Bronchial epithelial cell (primary cell): ENCODE data around the gene PTCH2. TPM values are rescaled to one million over a fixed set of nuclear protein-coding genes. Genes with fewer than 3 reads are reported as not detected.

Experiments used
- DNase-seq: peaks from one replicate; pipeline ENCODE4 v3.0.0-alpha.2; 2010; ENCODE audit warnings: low read depth
- FAIRE-seq: peaks from 2 replicates; lab custom pipeline; 2011; peaks lifted over from hg19 to GRCh38; lab: Jason Lieb, UNC
- H3K27me3 ChIP-seq: 2 replicates; pipeline ENCODE4 v1.5.1; 2011; ENCODE audit warnings: low read length; ENCODE audit not compliant: control insufficient read depth, insufficient read depth
- H3K36me3 ChIP-seq: 2 replicates; pipeline ENCODE4 v1.5.1; 2011; ENCODE audit warnings: low read length; ENCODE audit not compliant: control insufficient read depth, insufficient read depth
- H3K4me3 ChIP-seq: 2 replicates; pipeline ENCODE4 v1.5.1; 2011; ENCODE audit warnings: mild to moderate bottlenecking, low read depth, low read length, control low read depth
- total RNA-seq: library from RNA; depleted of rRNA; stranded (reverse); fragments of >200 nt; gene quantifications from 2 replicates; pipeline ENCODE4 v1.2.1, GENCODE V29; 2014
- TF ChIP-seq, protein P1 (sequence below): IDR thresholded peaks from 2 replicates; pipeline ENCODE4 v1.5.1; 2011; ENCODE audit warnings: mild to moderate bottlenecking, moderate library complexity, low read length, control low read depth, inconsistent platforms; ENCODE audit not compliant: insufficient read depth, severe bottlenecking

The PTCH2 gene
- total RNA-seq, 1 donor from 2014 or later = not detected

DNA sequence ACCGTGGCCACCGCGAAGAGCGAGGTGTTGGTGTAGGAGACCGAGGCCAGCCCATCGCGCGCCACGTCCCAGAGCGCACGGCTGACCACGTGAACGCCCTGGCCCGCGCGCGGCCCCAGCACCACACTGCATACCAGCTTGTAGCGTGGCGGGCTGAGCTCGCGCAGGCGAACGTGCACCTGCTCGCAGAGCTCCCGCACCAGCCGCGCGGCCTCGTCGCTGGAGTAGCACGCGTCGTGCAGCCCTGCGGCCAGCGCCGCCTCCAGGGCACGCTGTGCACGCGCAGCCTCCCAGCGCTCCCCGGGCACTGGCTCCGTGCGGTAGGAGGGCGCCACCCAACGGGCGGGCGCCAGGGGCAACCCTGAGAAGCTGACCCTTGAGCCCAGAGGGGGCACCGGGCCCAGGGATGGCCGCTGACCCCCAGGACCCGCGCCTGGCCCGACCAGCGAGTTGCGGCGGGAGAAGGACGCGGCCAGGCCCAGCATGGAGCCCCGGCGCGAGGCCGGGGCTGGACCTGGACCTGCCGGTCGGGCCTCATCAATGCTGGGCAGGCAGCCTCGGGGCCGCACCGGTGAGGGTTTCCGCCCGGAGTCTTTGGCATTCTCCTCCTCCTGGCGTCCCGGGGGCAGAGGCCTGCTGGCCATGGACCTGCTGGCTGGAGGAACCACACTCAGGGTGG is 36.9 kb downstream of the PTCH2 start:
- peaks cover 34% of the 10 kb centered on the region for H3K36me3 ChIP-seq
- no peak for DNase-seq
- no peak for FAIRE-seq

GRCh38 chr1:44805311-44806024 is 37.6 kb downstream of the PTCH2 start:
- no peak overlapping the region for H3K4me3 ChIP-seq
- peaks cover 34% of the 10 kb centered on the region for H3K36me3 ChIP-seq
- FAIRE-seq (no peak), DNase-seq (no peak)
- no peaks in the 10 kb centered on the region for H3K27me3 ChIP-seq
- TF ChIP-seq, protein P1, sequence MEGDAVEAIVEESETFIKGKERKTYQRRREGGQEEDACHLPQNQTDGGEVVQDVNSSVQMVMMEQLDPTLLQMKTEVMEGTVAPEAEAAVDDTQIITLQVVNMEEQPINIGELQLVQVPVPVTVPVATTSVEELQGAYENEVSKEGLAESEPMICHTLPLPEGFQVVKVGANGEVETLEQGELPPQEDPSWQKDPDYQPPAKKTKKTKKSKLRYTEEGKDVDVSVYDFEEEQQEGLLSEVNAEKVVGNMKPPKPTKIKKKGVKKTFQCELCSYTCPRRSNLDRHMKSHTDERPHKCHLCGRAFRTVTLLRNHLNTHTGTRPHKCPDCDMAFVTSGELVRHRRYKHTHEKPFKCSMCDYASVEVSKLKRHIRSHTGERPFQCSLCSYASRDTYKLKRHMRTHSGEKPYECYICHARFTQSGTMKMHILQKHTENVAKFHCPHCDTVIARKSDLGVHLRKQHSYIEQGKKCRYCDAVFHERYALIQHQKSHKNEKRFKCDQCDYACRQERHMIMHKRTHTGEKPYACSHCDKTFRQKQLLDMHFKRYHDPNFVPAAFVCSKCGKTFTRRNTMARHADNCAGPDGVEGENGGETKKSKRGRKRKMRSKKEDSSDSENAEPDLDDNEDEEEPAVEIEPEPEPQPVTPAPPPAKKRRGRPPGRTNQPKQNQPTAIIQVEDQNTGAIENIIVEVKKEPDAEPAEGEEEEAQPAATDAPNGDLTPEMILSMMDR = no peak

More for the DNA sequence above, 36.9 kb downstream of the PTCH2 start:
- H3K27me3 ChIP-seq = no peaks in the 10 kb centered on the region
- H3K4me3 ChIP-seq = no peak overlapping the region
- TF ChIP-seq, protein P1 = no peak

DNA sequence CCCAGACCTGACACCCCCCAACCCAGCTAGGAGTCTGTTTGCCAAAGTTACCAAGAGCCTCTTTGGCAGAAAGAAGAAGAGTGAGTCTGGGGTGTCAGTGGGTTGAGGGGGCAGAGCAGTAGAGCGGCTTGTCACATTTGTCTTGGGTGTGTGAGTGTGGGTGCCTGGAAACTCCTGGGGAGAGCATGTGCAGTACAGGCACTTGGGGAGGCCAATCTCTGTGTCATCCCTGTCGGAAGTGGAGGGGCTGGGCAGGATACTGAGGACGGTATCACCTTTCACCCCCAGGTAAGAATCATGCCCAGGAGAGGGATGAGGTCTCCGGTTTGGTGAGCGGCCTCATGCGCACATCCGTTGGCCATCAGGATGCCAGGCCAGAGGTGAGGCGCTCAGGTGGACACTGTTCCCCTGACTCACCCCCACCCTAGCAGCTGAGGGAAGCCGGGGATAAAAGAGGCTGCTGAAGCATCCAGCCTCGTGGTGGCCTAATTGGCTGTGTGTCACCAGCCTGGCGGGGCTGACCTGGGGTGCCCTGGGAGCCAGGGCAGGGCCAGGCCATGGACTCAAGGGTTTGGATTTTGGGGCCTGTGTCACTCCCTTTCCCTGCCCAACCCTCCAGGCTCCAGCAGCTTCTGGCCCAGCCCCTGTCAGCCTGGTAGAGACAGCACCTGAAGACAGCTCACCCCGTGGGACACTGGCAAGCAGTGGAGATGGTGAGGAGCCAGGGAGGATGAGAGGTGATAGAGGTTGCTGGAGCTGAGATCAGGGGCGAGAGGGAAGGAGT is 39.5 kb downstream of the PTCH2 start:
- DNase-seq (no peak), FAIRE-seq (no peak)
- no peaks in the 10 kb centered on the region for H3K27me3 ChIP-seq
- TF ChIP-seq, protein P1 = no peak
- H3K4me3 ChIP-seq = no peak overlapping the region
- peaks cover 33% of the 10 kb centered on the region for H3K36me3 ChIP-seq

- no peak for DNase-seq
- TF ChIP-seq, protein P1 = no peak
- no peak for FAIRE-seq
- H3K4me3 ChIP-seq = no peak overlapping the region
- no peaks in the 10 kb centered on the region for H3K27me3 ChIP-seq
- peaks cover 33% of the 10 kb centered on the region for H3K36me3 ChIP-seq
Measured at GRCh38 chr1:44803062-44803311, 40.1 kb downstream of the PTCH2 start.

DNA sequence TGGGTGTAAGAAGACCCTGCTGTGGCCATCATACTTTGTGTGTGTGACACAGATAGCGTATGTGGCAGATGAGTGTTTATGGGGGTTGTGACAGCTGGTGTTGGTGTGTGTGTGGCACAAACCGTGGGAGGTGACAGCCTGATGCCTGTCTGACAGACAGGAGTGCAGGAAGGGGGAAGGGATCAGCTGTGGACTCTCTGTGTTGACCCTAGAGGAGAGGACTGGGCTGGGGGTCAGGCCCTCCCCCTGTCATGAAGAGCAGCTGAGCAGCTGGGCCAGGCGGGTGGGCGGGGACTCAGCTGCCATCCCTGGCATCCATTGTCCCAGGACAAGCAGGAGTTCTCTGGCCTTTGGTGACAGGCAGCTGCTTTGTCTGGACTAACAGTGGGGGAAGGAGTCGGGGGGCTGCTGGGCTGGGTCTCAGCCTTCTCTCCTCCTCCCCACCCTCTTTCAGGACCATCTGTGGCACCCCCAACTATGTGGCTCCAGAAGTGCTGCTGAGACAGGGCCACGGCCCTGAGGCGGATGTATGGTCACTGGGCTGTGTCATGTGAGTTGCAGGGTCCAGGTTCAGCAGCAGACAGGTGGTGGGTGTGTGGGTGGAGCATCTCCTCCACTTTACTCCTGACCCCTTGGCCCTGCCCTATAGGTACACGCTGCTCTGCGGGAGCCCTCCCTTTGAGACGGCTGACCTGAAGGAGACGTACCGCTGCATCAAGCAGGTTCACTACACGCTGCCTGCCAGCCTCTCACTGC is 40.6 kb downstream of the PTCH2 start:
- H3K36me3 ChIP-seq = peaks cover 33% of the 10 kb centered on the region
- FAIRE-seq (no peak), DNase-seq (no peak)
- H3K27me3 ChIP-seq = no peaks in the 10 kb centered on the region
- H3K4me3 ChIP-seq = peak overlapping the region; percentile 85
- TF ChIP-seq, protein P1 = no peak
